Body of pancreas (tissue), 4 donors: ENCODE data around the gene GALNT5. TPM values are rescaled to one million over a fixed set of nuclear protein-coding genes. Genes with fewer than 3 reads are reported as not detected.

Experiments
- ATAC-seq: fragments of 150-250 bp; one replicate; pipeline ENCODE4 v1.9.1; 2016
- DNase-seq, 4 donors: peaks; one replicate each; pipeline ENCODE4 v3.0.0-alpha.2; 2019
- H3K27ac ChIP-seq, 4 donors: fragments of 200-600 bp; sonication (generic); 1 replicate in 3 of 4; 2 replicates in 1 of 4; pipeline versions ENCODE4 v1.5.1 to v1.6.1; 2016 to 2019; ENCODE audit warnings: mild to moderate bottlenecking in 1 of 4, mixed read lengths in 1 of 4, moderate library complexity in 1 of 4
- H3K27me3 ChIP-seq, 2 donors: fragments of 200-600 bp; sonication (generic); one replicate each; pipeline ENCODE4 v1.6.0; 2016; ENCODE audit warnings: mild to moderate bottlenecking in 1 of 2
- H3K36me3 ChIP-seq, 2 donors: fragments of 200-600 bp; sonication (generic); replicated peaks in 1 of 2; 2 replicates each; pipeline ENCODE4 v1.5.1; 2016; ENCODE audit warnings: low read depth in 2 of 2; ENCODE audit not compliant: insufficient read depth in 1 of 2
- H3K4me1 ChIP-seq: fragments of 200-600 bp; sonication (generic); one replicate; pipeline ENCODE4 v1.6.0; 2016
- H3K4me3 ChIP-seq, 2 donors: fragments of 200-600 bp; sonication (generic); 1 replicate in 1 of 2; 2 replicates in 1 of 2; pipeline ENCODE4 v1.5.1; 2016 to 2019
- H3K9me3 ChIP-seq, 3 donors: fragments of 200-600 bp; sonication (generic); 1 replicate in 2 of 3; 2 replicates in 1 of 3; pipeline ENCODE4 v1.5.1; 2016
- POLR2A ChIP-seq, 3 donors: fragments of 450-650 bp; IDR thresholded peaks; one replicate each; pipeline ENCODE4 v1.6.1; 2016; ENCODE audit warnings: antibody characterized with exemption in 3 of 3, mild to moderate bottlenecking in 2 of 3
- WGBS, 2 donors: methylation state at CpG; one replicate each; pipeline ENCODE4 v1.1.5; 2017; 5-methylcytosine and 5-hydroxymethylcytosine counted together
- intact Hi-C: fragments of 100-400 bp; cut with DNase I; formaldehyde crosslinking; loops from one replicate; pipeline ENCODE4 v1.15.1; 2023
- total RNA-seq, 2 donors: library from RNA; depleted of rRNA; stranded (reverse); fragments of >200 nt; gene quantifications; one replicate each; pipeline ENCODE4 v1.1.0, GENCODE V29; 2016
- TF ChIP-seq, protein P1 (sequence below), 7 experiments: fragments of 450-650 bp in 4 of 7; fragments of 200-600 bp in 3 of 7; sonication (generic) in 3 of 7; IDR thresholded peaks; one replicate each; pipeline ENCODE4 v1.5.1; 2016 to 2019; ENCODE audit warnings: antibody characterized with exemption in 7 of 7

GALNT5 gene
- total RNA-seq, 2 donors from 2014 or later = 3.1 TPM; not detected in 1

DNA sequence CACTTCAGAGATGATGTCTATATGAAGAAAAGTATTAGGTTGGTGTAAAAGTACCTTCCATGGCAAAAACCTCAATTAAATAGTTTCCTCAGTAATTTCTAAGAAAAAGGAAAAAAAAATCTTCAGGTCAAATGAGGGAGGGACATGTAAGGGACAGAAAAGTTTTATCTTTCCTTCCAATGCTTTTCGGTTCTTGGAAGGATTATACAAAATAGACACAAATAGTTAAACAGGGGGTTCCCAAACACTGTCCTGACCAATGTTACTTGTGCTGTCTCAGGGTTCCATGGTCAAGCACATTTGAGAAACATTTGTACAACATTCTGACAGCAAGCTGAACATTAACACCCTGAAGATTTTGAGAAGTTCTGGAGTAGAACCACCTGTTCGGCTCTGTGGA, 46.1 kb downstream of the GALNT5 start:
- DNase-seq = no peak
- Histone ChIP-seq H3K4me3 (no peak overlapping the region), H3K27ac (no peak overlapping the region), H3K4me1 (no peaks in the 10 kb centered on the region), H3K9me3 (no peaks in the 10 kb centered on the region), H3K36me3 (no peaks in the 10 kb centered on the region), H3K27me3 (no peaks in the 10 kb centered on the region)
- no peak for ATAC-seq
- intact Hi-C loops = loop anchor here (10.0 kb wide), 1 partner anchor 701 kb away; no protein-coding TSS in a partner anchor
- 40 to 41% methylated on average over 2 of the region's 2 CpGs for WGBS, 2 donors
- no peak for TF ChIP-seq POLR2A (IDR thresholded peaks at IDR 0.05)
- TF ChIP-seq, protein P1, sequence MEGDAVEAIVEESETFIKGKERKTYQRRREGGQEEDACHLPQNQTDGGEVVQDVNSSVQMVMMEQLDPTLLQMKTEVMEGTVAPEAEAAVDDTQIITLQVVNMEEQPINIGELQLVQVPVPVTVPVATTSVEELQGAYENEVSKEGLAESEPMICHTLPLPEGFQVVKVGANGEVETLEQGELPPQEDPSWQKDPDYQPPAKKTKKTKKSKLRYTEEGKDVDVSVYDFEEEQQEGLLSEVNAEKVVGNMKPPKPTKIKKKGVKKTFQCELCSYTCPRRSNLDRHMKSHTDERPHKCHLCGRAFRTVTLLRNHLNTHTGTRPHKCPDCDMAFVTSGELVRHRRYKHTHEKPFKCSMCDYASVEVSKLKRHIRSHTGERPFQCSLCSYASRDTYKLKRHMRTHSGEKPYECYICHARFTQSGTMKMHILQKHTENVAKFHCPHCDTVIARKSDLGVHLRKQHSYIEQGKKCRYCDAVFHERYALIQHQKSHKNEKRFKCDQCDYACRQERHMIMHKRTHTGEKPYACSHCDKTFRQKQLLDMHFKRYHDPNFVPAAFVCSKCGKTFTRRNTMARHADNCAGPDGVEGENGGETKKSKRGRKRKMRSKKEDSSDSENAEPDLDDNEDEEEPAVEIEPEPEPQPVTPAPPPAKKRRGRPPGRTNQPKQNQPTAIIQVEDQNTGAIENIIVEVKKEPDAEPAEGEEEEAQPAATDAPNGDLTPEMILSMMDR (IDR thresholded peaks at IDR 0.05) = no peak

DNA sequence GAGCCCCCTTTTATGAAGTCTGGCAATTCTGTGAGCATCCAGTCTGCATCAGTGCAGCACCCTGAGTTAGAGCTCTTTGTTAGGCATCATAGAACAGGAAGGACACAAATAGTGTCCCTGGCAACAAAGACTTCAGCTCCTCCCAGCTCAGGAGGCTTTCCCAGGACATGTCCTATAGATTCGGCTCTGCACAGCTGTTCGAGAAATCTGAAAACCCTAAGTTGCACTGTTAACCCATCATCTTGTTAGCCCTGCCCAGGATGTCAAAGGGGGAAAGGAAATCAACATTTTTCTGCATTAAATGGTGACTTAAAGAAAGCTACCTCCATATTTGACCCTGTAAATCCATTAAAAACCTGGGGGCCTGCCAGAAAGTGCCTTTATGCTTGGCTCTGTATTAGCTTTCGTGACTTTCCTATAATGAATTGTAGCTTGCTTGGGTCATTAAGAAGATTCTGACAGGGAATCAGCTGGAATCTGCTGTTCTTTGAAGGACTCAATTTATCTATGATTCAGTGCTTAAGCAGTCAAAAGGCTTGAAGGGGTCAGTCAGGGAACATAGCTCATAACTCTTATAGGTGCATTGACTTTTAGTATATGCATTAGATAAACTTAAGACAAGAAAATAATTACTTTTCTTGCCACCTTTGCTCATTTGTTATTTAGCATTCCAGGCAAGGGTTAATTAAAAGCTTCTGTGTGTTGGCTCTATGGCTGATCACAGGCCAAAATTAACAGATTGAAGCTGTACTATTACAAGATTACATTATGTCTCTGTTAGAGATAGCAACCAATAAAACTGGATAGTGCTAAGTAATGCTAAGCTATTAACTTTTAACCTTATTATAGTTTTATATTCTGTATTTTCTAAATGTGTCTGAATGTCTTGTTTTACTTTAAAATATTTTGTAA, 47.6 kb downstream of the GALNT5 start:
- ATAC-seq = no peak

DNA sequence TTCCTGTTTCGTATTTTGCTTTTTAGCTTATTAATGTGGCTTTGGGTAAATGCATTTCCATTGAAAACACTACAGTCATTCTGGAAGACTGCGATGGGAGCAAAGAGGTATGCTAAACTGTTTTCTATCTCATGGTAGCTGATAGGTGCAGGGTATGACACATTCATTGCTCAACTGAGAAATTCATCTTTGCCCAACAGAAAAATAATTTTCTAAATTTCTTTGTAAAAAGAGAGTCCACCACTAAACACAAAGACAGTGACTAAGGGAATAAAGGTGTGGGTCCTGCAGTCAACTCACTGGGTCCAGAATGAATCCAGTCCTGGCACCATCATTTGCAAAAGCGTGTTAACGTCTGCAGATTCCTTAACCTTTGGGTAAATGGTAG, 48.2 kb downstream of the GALNT5 start:
- TF ChIP-seq, protein P1 (IDR thresholded peaks at IDR 0.05) = no peak
- TF ChIP-seq POLR2A (IDR thresholded peaks at IDR 0.05) = no peak
- intact Hi-C loops = loop anchor here (10.0 kb wide), 1 partner anchor 699 kb away; no protein-coding TSS in a partner anchor
- Histone ChIP-seq H3K27me3 (no peaks in the 10 kb centered on the region), H3K9me3 (no peaks in the 10 kb centered on the region), H3K27ac (no peak overlapping the region), H3K36me3 (no peaks in the 10 kb centered on the region), H3K4me1 (no peaks in the 10 kb centered on the region), H3K4me3 (no peak overlapping the region)
- ATAC-seq = no peak
- DNase-seq = no peak
- 81 to 85% methylated on average over 4 of the region's 4 CpGs for WGBS, 2 donors

More for the DNA sequence above, 47.6 kb downstream of the GALNT5 start:
- Histone ChIP-seq H3K36me3 (no peaks in the 10 kb centered on the region), H3K9me3 (no peaks in the 10 kb centered on the region), H3K27me3 (no peaks in the 10 kb centered on the region), H3K4me3 (no peak overlapping the region), H3K4me1 (no peaks in the 10 kb centered on the region), H3K27ac (no peak overlapping the region)
- intact Hi-C loops = loop anchor here (10.0 kb wide), 1 partner anchor 700 kb away; no protein-coding TSS in a partner anchor
- no peak for DNase-seq
- TF ChIP-seq POLR2A (IDR thresholded peaks at IDR 0.05) = no peak
- TF ChIP-seq, protein P1 (IDR thresholded peaks at IDR 0.05) = no peak
- WGBS, 2 donors = 37% methylated on average over 3 of the region's 3 CpGs

DNA sequence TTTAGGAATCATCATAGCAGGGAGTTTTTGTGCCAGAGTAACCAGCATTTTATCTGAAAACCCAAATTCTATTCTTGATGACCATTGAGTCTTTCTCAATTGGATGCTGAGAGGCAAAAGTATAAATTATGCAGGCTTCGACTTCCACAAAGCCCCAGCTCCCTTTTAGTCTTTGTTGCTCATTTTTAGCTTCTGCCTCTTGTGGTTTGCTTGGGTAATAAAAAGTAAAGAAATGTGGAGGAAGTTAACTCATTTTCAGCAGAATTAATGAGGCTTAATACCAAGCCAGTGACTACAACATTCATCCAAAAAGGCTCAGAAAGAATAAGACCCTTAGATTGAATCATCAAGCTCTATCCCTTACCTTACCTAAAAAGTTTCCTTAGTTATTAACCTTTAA, 49.5 kb downstream of the GALNT5 start:
- Histone ChIP-seq H3K36me3 (no peaks in the 10 kb centered on the region), H3K27ac (no peak overlapping the region), H3K4me3 (no peak overlapping the region), H3K4me1 (no peaks in the 10 kb centered on the region), H3K9me3 (no peaks in the 10 kb centered on the region), H3K27me3 (no peaks in the 10 kb centered on the region)
- WGBS, 2 donors = 70 to 71% methylated on average over 1 of the region's 1 CpG
- intact Hi-C loops = loop anchor here (10.0 kb wide), 1 partner anchor 698 kb away; no protein-coding TSS in a partner anchor
- TF ChIP-seq POLR2A (IDR thresholded peaks at IDR 0.05) = no peak
- TF ChIP-seq, protein P1 (IDR thresholded peaks at IDR 0.05) = no peak
- no peak for ATAC-seq
- no peak for DNase-seq
